ENCODE results near the gene PDE4D. TPM values are rescaled to one million over a fixed set of nuclear protein-coding genes. Genes with fewer than 3 reads are reported as not detected.

The PDE4D gene
- total RNA-seq, 2 donors from 2014 or later: 116 to 154 TPM

DNA sequence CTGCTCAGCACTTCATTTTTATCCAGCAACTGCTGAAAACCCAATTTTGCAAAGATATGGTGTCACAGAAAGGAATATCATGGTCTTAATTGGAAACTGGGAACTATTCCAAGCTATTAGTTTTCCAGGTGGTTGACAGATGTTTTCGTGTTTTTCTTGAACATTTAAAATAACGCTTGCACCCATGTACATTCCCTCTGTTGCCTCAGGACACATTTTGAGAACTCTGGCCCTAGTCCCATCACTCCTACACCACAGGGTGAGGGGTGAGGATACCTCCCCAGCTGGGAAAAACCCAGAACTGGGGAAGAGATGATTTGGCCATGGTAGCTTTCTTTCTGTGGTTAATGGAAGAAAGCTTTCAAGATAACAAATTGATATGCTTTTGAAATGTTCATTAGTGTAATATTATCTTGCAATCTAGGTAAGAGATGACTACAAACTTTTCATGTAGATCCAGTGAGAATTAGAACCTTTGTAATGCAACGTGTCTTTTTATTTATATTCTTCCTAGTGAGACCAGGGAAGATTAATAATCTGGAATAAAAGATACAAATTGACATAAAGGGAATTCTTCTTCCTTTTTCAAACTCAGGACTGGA, 683.7 kb downstream of the PDE4D start:
- no peaks in the 10 kb centered on the region for H3K36me3 Mint-ChIP-seq (ENCODE audit: insufficient read depth in 2 of 2)
- no peak overlapping the region for H3K27ac Mint-ChIP-seq
- H3K9me3 Mint-ChIP-seq: no peaks in the 10 kb centered on the region
- peaks cover 22% of the 10 kb centered on the region for H3K27me3 Mint-ChIP-seq (ENCODE audit: low read depth)
- ATAC-seq (replicated peaks in 1 of 2): no peak
- peaks cover 24% of the 10 kb centered on the region for H3K4me1 Mint-ChIP-seq (ENCODE audit: low read depth)
- no peak overlapping the region for H3K4me3 Mint-ChIP-seq
- DNase-seq: no peak

DNA sequence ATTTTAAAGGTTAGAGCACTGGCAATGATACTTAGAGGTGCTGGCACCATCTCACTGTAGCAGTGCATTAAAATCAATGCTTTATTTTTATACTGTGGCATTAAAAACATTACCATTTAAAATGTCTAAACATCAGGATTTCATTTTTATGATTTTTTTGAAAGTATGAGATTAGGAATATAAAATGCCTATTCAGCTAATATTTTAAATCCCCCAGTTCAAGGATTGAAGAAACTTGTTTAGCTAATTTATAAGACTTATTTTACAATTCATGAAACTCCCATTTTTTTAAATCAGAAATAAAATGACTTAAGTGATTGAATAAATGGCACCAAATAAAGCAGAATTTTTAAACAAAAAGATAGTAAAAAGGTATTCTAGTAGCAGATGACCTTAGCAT, 685.1 kb downstream of the PDE4D start:
- no peak for ATAC-seq (replicated peaks in 1 of 2)

GRCh38 chr5:59207401-59207800, 686.1 kb downstream of the PDE4D start:
- Mint-ChIP-seq H3K27me3 (ENCODE audit: low read depth) (no peaks in the 10 kb centered on the region), H3K36me3 (ENCODE audit: insufficient read depth in 2 of 2) (no peaks in the 10 kb centered on the region), H3K9me3 (no peaks in the 10 kb centered on the region), H3K4me1 (ENCODE audit: low read depth) (peaks cover 29% of the 10 kb centered on the region), H3K27ac (no peak overlapping the region), H3K4me3 (no peak overlapping the region)
- DNase-seq (no peak), ATAC-seq (replicated peaks in 1 of 2) (no peak)

More for the DNA sequence above, 685.1 kb downstream of the PDE4D start:
- peaks cover 8% of the 10 kb centered on the region for H3K27me3 Mint-ChIP-seq (ENCODE audit: low read depth)
- H3K27ac Mint-ChIP-seq: no peak overlapping the region
- H3K4me1 Mint-ChIP-seq (ENCODE audit: low read depth): peaks cover 29% of the 10 kb centered on the region
- H3K36me3 Mint-ChIP-seq (ENCODE audit: insufficient read depth in 2 of 2): no peaks in the 10 kb centered on the region
- no peak for DNase-seq
- H3K4me3 Mint-ChIP-seq: no peak overlapping the region
- no peaks in the 10 kb centered on the region for H3K9me3 Mint-ChIP-seq

DNA sequence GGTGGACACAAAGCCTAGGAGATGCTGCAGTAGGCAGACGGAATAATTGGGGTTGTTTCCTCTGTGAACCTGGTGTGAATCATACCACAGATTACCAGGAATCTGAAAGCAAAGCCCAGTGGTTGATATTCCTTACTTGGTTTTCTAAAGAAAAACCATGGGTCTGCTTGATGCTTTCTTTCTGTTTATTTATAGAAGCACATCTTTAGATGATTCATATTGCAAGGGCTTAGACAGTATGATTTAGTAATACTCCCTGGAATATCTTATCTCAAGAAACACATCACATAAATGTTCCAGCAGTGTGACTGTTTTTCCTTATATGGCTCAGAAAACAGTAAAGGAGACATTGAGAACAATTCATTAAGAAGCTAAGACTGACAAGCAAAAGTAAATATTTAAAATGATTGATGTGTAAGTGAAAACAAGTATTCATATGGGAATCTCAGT, 687.4 kb downstream of the PDE4D start:
- Mint-ChIP-seq H3K36me3 (ENCODE audit: insufficient read depth in 2 of 2) (no peaks in the 10 kb centered on the region), H3K9me3 (no peaks in the 10 kb centered on the region), H3K27me3 (ENCODE audit: low read depth) (no peaks in the 10 kb centered on the region), H3K27ac (no peak overlapping the region), H3K4me1 (ENCODE audit: low read depth) (peaks cover 29% of the 10 kb centered on the region), H3K4me3 (no peak overlapping the region)
- ATAC-seq (replicated peaks in 1 of 2) (no peak), DNase-seq (no peak)

GRCh38 chr5:59204114-59204897, 689.2 kb downstream of the PDE4D start:
- no peaks in the 10 kb centered on the region for H3K36me3 Mint-ChIP-seq (ENCODE audit: insufficient read depth in 2 of 2)
- H3K27ac Mint-ChIP-seq: no peak overlapping the region
- H3K4me1 Mint-ChIP-seq (ENCODE audit: low read depth): peaks cover 22% of the 10 kb centered on the region
- no peak for ATAC-seq (replicated peaks in 1 of 2)
- no peak for DNase-seq
- no peaks in the 10 kb centered on the region for H3K9me3 Mint-ChIP-seq
- no peak overlapping the region for H3K4me3 Mint-ChIP-seq
- H3K27me3 Mint-ChIP-seq (ENCODE audit: low read depth): no peaks in the 10 kb centered on the region

- ATAC-seq (replicated peaks in 1 of 2): no peak
- H3K36me3 Mint-ChIP-seq (ENCODE audit: insufficient read depth in 2 of 2): no peaks in the 10 kb centered on the region
- no peaks in the 10 kb centered on the region for H3K9me3 Mint-ChIP-seq
- no peak for DNase-seq
- no peak overlapping the region for H3K27ac Mint-ChIP-seq
- H3K4me1 Mint-ChIP-seq (ENCODE audit: low read depth): peaks cover 16% of the 10 kb centered on the region
- no peak overlapping the region for H3K4me3 Mint-ChIP-seq
- H3K27me3 Mint-ChIP-seq (ENCODE audit: low read depth): no peaks in the 10 kb centered on the region
These were observed 693.7 kb downstream of the PDE4D start for GRCh38 chr5:59199868-59200267.

GRCh38 chr5:59198832-59199231, 694.7 kb downstream of the PDE4D start:
- H3K9me3 Mint-ChIP-seq: no peaks in the 10 kb centered on the region
- ATAC-seq (replicated peaks in 1 of 2): peak in 1 of 2 donors; percentile 9

DNA sequence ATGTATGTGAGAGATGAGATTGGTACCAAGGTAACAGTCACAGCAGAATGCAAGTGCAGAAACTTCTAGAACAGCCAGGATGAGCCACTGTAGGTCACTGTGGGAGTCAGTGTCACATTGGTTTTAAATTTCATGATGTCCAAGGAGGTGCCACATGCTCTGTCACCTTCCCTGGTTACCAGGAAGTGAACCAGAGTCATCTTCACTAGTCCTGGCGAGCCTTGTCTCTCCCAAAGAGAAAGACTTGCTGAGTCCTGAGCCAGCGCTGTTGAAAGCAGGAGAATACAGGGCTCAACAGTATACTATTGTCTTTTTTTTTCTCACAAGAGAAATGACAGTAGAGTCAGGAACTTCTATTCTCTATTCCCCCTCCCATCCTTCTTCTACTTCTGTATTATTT, 695.2 kb downstream of the PDE4D start:
- Mint-ChIP-seq H3K27ac (peak overlapping the region; percentile 6), H3K4me1 (ENCODE audit: low read depth) (peaks cover 11% of the 10 kb centered on the region), H3K36me3 (ENCODE audit: insufficient read depth in 2 of 2) (no peaks in the 10 kb centered on the region), H3K9me3 (no peaks in the 10 kb centered on the region), H3K27me3 (ENCODE audit: low read depth) (no peaks in the 10 kb centered on the region), H3K4me3 (peak overlapping the region in 1 of 2 donors; percentile 9)
- DNase-seq (no peak), ATAC-seq (replicated peaks in 1 of 2) (peak in 1 of 2 donors; percentile 42)

More at GRCh38 chr5:59198832-59199231, 694.7 kb downstream of the PDE4D start:
- H3K27ac Mint-ChIP-seq: peak overlapping the region; percentile 6
- no peaks in the 10 kb centered on the region for H3K27me3 Mint-ChIP-seq (ENCODE audit: low read depth)
- DNase-seq: no peak
- peak overlapping the region in 1 of 2 donors; percentile 9 for H3K4me3 Mint-ChIP-seq
- H3K4me1 Mint-ChIP-seq (ENCODE audit: low read depth): peaks cover 11% of the 10 kb centered on the region
- H3K36me3 Mint-ChIP-seq (ENCODE audit: insufficient read depth in 2 of 2): no peaks in the 10 kb centered on the region

GRCh38 chr5:59197911-59198310, 695.6 kb downstream of the PDE4D start:
- ATAC-seq (replicated peaks in 1 of 2): no peak
- Mint-ChIP-seq H3K27ac (peak overlapping the region; percentile 1), H3K4me3 (no peak overlapping the region), H3K27me3 (ENCODE audit: low read depth) (no peaks in the 10 kb centered on the region), H3K36me3 (ENCODE audit: insufficient read depth in 2 of 2) (no peaks in the 10 kb centered on the region), H3K9me3 (no peaks in the 10 kb centered on the region), H3K4me1 (ENCODE audit: low read depth) (peaks cover 11% of the 10 kb centered on the region)
- no peak for DNase-seq

- H3K4me3 Mint-ChIP-seq: no peak overlapping the region
- DNase-seq (no peak), ATAC-seq (replicated peaks in 1 of 2) (no peak)
- H3K27me3 Mint-ChIP-seq (ENCODE audit: low read depth): peaks cover 12% of the 10 kb centered on the region
- no peaks in the 10 kb centered on the region for H3K9me3 Mint-ChIP-seq
- H3K27ac Mint-ChIP-seq: no peak overlapping the region
- H3K4me1 Mint-ChIP-seq (ENCODE audit: low read depth): peaks cover 11% of the 10 kb centered on the region
- no peaks in the 10 kb centered on the region for H3K36me3 Mint-ChIP-seq (ENCODE audit: insufficient read depth in 2 of 2)
These were observed 699.8 kb downstream of the PDE4D start for GRCh38 chr5:59193616-59194319.

DNA sequence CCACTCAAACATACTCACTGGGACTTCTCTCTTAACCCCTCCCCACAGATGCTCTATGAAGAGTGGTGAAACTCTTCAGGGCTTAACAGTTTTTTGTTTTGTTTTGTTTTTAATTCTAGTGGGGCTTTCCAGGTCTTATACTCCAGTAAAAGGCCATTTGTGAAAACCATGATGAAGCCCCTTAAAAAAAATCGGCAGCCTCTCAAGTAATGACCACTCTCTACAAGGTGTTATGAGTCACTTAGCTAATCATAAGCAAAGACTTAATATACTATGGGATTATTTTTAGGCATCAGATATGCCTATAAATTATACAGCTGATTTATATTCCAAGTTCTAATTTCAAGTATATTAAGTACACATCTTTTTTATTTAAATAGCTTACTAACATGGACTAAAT, 702.8 kb downstream of the PDE4D start:
- Mint-ChIP-seq H3K36me3 (ENCODE audit: insufficient read depth in 2 of 2) (no peaks in the 10 kb centered on the region), H3K27me3 (ENCODE audit: low read depth) (peaks cover 34% of the 10 kb centered on the region), H3K27ac (no peak overlapping the region), H3K4me3 (no peak overlapping the region), H3K4me1 (ENCODE audit: low read depth) (peaks cover 12% of the 10 kb centered on the region), H3K9me3 (no peaks in the 10 kb centered on the region)
- ATAC-seq (replicated peaks in 1 of 2) (no peak), DNase-seq (no peak)

DNA sequence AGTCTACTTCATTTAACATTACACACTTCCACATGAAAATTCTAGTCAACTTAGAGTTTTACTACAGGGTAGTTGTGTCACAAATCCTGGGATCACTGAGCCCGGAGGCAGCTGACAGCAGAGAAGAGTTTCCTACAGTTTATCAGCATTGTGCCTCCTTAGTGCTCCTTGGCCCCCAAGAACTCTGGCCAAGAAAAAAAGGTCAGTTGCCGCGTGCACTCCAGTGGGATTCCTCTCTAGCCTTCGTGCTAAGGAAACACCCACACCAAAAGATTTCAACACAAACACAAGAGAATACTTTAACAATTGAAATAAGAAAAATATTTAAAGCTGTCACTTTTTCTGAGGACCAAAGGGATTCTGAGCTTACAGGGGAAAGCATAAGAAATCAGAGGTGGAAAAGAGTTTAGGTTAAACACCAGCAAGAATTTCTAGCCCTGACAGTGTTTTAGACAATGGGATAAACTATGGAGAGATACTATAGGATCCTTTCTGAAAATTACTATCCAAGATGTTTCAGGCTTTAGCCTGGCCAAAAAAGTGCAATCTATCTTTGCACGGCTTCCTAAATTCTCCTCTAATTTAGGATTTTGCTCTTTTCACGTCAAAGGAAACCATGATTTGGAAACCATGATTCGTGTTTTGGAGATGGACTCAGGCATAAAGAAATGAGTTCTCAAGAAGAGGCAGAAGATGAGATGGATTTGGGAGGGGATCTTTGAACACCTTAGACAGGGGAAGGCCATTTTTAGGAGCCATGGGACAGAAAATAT, 703.9 kb downstream of the PDE4D start:
- Mint-ChIP-seq H3K27me3 (ENCODE audit: low read depth) (peaks cover 34% of the 10 kb centered on the region), H3K4me1 (ENCODE audit: low read depth) (peaks cover 12% of the 10 kb centered on the region), H3K4me3 (no peak overlapping the region), H3K27ac (no peak overlapping the region), H3K9me3 (no peaks in the 10 kb centered on the region), H3K36me3 (ENCODE audit: insufficient read depth in 2 of 2) (no peaks in the 10 kb centered on the region)
- DNase-seq (no peak), ATAC-seq (replicated peaks in 1 of 2) (no peak)

Data from activated T-cell treated with anti-CD3 and anti-CD28 coated beads, Interleukin-2, amount 50 U/mL, for 72 hours (primary cell).